HG03521 (cell line): ENCODE measurements around the gene GLIPR2.
"Not testable (repeated sequence)": the region's sequence is repeated elsewhere in the genome, so short reads cannot be mapped to it uniquely, and the experiment has no call there.

Experiments used
- ATAC-seq: cut with Tn5 transposase; IDR thresholded peaks from one replicate; pipeline ENCODE4 v1.9.1; 2021; ENCODE audit warnings: mild to moderate bottlenecking, moderate library complexity; ENCODE audit not compliant: unreplicated experiment

Gene GLIPR2

GRCh38 chr9:36143245-36143641 is 6.7 kb downstream of the GLIPR2 start:
- ATAC-seq: no peak

GRCh38 chr9:36144309-36145232 is 8.0 kb downstream of the GLIPR2 start:
- ATAC-seq: no peak

GRCh38 chr9:36145970-36146369 is 9.4 kb downstream of the GLIPR2 start:
- ATAC-seq: no peak

GRCh38 chr9:36146651-36147050 is 10.1 kb downstream of the GLIPR2 start:
- no peak for ATAC-seq

- ATAC-seq: no peak
Measured at GRCh38 chr9:36147441-36148175, 11.1 kb downstream of the GLIPR2 start.

- ATAC-seq: no peak
Measured at GRCh38 chr9:36148311-36149051, 11.9 kb downstream of the GLIPR2 start.

- no peak for ATAC-seq
Measured at GRCh38 chr9:36149197-36149596, 12.7 kb downstream of the GLIPR2 start.

- no peak for ATAC-seq
Measured at GRCh38 chr9:36150574-36151315, 14.2 kb downstream of the GLIPR2 start.

- peak; percentile 76 for ATAC-seq
Measured at GRCh38 chr9:36151316-36152210, 15.0 kb downstream of the GLIPR2 start.

- no peak for ATAC-seq
Measured at GRCh38 chr9:36152741-36153438, 16.4 kb downstream of the GLIPR2 start.

- no peak for ATAC-seq
Measured at GRCh38 chr9:36153746-36154145, 17.2 kb downstream of the GLIPR2 start.

GRCh38 chr9:36154331-36154952 is 17.9 kb downstream of the GLIPR2 start:
- no peak for ATAC-seq

- no peak for ATAC-seq
Measured at GRCh38 chr9:36156116-36156515, 19.6 kb downstream of the GLIPR2 start.

GRCh38 chr9:36158122-36158521 is 21.6 kb downstream of the GLIPR2 start:
- no peak for ATAC-seq

GRCh38 chr9:36158917-36159316 is 22.4 kb downstream of the GLIPR2 start:
- no peak for ATAC-seq

- not testable (repeated sequence) for ATAC-seq
Measured at GRCh38 chr9:36159509-36159908, 23.0 kb downstream of the GLIPR2 start.

GRCh38 chr9:36160126-36160525 is 23.6 kb downstream of the GLIPR2 start:
- ATAC-seq: not testable (repeated sequence)

- no peak for ATAC-seq
Measured at GRCh38 chr9:36161187-36161586, 24.7 kb downstream of the GLIPR2 start.
